Ishikawa (cell line): ENCODE data around the gene B4GALT1.

ENCODE experiments used
- CEBPB ChIP-seq: IDR thresholded peaks from 2 replicates; pipeline ENCODE4 v1.6.1; 2012
- CREB1 ChIP-seq: IDR thresholded peaks from 2 replicates; pipeline ENCODE4 v1.6.1; 2012; ENCODE audit warnings: low read depth
- EGR1 ChIP-seq: IDR thresholded peaks from 2 replicates; pipeline ENCODE4 v1.6.1; 2012
- EP300 ChIP-seq: IDR thresholded peaks from 2 replicates; pipeline ENCODE4 v1.6.1; 2012; ENCODE audit warnings: borderline replicate concordance
- FOXM1 ChIP-seq: IDR thresholded peaks from 2 replicates; pipeline ENCODE4 v1.6.1; 2012; ENCODE audit warnings: low read depth, borderline replicate concordance
- NFIC ChIP-seq: IDR thresholded peaks from 2 replicates; pipeline ENCODE4 v1.6.1; 2012
- RAD21 ChIP-seq: IDR thresholded peaks from 2 replicates; pipeline ENCODE4 v1.6.1; 2012; ENCODE audit warnings: low read depth
- TAF1 ChIP-seq: IDR thresholded peaks from 2 replicates; pipeline ENCODE4 v1.6.1; 2012; ENCODE audit warnings: low read depth, mild to moderate bottlenecking
- TCF12 ChIP-seq: IDR thresholded peaks from 2 replicates; pipeline ENCODE4 v1.6.1; 2012; ENCODE audit warnings: low read depth
- TEAD4 ChIP-seq: IDR thresholded peaks from 2 replicates; pipeline ENCODE4 v1.6.1; 2012
- YY1 ChIP-seq: IDR thresholded peaks from 2 replicates; pipeline ENCODE4 v1.6.1; 2012; ENCODE audit warnings: low read depth
- ZBTB7A ChIP-seq: IDR thresholded peaks from 2 replicates; pipeline ENCODE4 v1.6.1; 2012; ENCODE audit warnings: low read depth
- TF ChIP-seq, protein P1 (sequence below): IDR thresholded peaks from 2 replicates; pipeline ENCODE4 v1.6.1; 2012
- TF ChIP-seq, protein P2 (sequence below): IDR thresholded peaks from 2 replicates; pipeline ENCODE4 v1.6.1; 2012; ENCODE audit warnings: low read depth, mild to moderate bottlenecking
- TF ChIP-seq, protein P3 (sequence below): IDR thresholded peaks from 2 replicates; pipeline ENCODE4 v1.6.1; 2012

The B4GALT1 gene

DNA sequence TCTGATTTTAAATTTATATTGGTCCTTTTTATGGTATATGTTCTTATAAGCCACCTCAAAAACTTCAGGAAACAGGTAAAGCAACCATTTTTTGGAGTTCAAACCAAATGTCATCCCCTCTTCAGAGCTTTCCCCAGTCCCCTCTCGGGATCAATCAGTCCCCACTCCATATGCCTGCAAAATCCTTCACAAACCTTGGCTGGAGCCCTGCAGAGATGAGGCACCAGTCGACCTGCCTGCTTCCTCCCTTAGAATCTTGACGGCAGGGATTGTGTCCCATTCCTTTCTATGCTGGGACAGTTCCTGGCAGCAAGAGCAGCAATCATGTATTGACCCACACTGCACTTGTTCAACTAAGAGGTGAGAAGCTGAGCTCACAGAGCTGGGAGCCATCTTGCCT, 22.6 kb downstream of the B4GALT1 start:
- TF ChIP-seq, protein P1, sequence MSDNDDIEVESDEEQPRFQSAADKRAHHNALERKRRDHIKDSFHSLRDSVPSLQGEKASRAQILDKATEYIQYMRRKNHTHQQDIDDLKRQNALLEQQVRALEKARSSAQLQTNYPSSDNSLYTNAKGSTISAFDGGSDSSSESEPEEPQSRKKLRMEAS = no peak
- TF ChIP-seq RAD21 (no peak), ZBTB7A (no peak), TAF1 (no peak), TEAD4 (no peak)

DNA sequence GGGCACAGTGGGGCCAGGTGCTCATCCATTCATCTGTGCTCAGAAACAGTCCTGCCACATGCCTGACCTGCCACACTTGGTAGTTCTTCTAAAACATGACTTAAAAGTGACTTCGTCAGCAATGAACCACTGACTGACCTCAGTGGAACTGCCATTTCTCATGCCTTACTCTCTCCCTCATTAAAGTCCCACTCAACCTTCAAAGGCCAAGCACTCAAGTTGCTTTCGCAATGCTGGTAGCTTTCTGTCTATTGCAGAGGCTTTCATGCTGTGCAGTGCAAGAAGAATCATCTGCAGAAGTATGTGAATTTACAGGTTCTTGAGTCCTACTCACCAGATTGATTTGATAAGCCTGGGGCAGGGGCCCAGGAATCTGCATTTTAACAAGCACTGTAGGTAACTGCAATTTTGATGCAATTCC, 23.9 kb downstream of the B4GALT1 start:
- TF ChIP-seq YY1 (no peak), CEBPB (no peak), NFIC (no peak), RAD21 (no peak), FOXM1 (no peak), ZBTB7A (no peak), TEAD4 (no peak), CREB1 (no peak), EP300 (no peak), TAF1 (no peak), EGR1 (no peak)
- TF ChIP-seq, protein P2, sequence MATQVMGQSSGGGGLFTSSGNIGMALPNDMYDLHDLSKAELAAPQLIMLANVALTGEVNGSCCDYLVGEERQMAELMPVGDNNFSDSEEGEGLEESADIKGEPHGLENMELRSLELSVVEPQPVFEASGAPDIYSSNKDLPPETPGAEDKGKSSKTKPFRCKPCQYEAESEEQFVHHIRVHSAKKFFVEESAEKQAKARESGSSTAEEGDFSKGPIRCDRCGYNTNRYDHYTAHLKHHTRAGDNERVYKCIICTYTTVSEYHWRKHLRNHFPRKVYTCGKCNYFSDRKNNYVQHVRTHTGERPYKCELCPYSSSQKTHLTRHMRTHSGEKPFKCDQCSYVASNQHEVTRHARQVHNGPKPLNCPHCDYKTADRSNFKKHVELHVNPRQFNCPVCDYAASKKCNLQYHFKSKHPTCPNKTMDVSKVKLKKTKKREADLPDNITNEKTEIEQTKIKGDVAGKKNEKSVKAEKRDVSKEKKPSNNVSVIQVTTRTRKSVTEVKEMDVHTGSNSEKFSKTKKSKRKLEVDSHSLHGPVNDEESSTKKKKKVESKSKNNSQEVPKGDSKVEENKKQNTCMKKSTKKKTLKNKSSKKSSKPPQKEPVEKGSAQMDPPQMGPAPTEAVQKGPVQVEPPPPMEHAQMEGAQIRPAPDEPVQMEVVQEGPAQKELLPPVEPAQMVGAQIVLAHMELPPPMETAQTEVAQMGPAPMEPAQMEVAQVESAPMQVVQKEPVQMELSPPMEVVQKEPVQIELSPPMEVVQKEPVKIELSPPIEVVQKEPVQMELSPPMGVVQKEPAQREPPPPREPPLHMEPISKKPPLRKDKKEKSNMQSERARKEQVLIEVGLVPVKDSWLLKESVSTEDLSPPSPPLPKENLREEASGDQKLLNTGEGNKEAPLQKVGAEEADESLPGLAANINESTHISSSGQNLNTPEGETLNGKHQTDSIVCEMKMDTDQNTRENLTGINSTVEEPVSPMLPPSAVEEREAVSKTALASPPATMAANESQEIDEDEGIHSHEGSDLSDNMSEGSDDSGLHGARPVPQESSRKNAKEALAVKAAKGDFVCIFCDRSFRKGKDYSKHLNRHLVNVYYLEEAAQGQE = no peak
- TF ChIP-seq, protein P1 = no peak
- TF ChIP-seq, protein P3, sequence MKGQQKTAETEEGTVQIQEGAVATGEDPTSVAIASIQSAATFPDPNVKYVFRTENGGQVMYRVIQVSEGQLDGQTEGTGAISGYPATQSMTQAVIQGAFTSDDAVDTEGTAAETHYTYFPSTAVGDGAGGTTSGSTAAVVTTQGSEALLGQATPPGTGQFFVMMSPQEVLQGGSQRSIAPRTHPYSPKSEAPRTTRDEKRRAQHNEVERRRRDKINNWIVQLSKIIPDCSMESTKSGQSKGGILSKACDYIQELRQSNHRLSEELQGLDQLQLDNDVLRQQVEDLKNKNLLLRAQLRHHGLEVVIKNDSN = no peak

DNA sequence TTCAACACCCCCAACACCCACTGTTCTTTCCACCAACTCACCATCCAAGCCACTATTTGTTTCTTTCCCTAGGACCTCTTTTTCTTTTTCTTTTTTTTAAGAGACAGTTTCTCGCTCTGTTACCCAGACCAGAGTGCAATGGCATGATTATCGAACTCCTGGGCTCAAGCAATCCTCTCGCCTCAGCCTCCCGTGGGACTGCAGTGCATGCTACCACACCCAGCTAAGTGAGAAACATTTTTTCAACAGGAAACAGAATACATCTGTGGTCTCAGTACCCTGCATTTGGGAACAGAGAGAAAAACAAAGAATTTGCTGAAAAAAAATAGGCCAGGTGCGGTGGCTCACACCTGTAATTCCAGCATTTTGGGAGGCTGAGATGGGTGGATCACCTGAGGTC, 24.6 kb downstream of the B4GALT1 start:
- TF ChIP-seq CREB1 (no peak), TCF12 (no peak), EGR1 (no peak), TAF1 (no peak), YY1 (no peak), RAD21 (no peak), EP300 (no peak), CEBPB (no peak), NFIC (no peak), TEAD4 (no peak), ZBTB7A (no peak), FOXM1 (no peak)
- TF ChIP-seq, protein P2 = no peak
- TF ChIP-seq, protein P1 = no peak
- TF ChIP-seq, protein P3 = no peak

DNA sequence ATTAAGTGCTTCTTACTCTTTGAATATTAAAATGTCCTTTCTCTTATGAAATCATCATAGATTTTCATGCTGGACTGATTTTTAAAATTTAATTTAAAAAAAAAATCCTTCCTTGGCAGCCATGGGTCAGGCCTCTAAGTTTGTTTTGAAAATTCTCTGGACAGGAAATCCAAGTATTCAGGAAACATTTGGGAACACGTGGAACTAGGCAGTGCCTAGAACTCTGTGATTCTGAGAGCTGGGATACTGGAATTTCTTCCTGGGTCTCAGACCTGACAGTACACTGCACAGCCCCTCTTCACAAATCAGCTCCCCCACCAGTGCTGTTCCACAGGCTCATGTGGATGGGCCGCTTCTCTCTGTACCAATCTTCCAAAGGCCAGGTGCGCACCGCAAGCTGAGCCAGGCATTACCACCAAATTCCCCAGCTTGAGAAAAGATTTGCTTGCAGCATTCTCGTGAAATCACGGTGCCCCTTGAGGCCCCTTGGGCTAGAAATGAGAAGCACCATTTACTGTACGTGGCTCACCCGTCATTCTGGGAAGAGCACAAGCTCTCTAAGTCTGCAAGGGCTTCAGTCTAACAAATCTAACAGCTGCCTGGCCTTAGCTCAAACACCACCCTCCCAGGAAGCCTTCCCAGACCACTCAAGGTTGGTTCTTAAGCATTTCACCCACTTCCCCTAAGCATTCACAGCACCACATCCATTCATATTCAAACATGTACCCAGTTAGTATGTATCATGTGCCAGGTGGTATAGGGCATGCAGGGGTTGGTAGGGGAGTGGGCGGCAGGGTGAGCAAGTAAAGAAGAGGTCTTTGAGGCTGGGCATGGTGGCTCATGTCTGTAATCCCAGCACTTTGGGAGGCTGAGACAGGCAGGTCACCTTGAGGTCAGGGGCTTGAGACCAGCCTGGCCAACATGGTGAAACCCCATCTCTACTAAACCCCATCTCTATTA, 26.5 kb downstream of the B4GALT1 start:
- TF ChIP-seq, protein P1 = no peak
- TF ChIP-seq CREB1 (no peak), NFIC (no peak), ZBTB7A (no peak), RAD21 (no peak), TAF1 (no peak), TEAD4 (no peak), FOXM1 (no peak), EP300 (no peak), YY1 (no peak), TCF12 (no peak), EGR1 (no peak), CEBPB (no peak)
- TF ChIP-seq, protein P3 = no peak
- TF ChIP-seq, protein P2 = no peak
